Panc1 (cell line): ENCODE measurements around the gene TMEM150A.

Experiments used
- REST ChIP-seq, 2 experiments: IDR thresholded peaks; 2 replicates each; pipeline ENCODE4 v1.6.1; 2011 to 2012; ENCODE audit warnings: low read depth in 2 of 2, control low read depth in 1 of 2, low read length in 1 of 2, mild to moderate bottlenecking in 1 of 2, moderate library complexity in 1 of 2; ENCODE audit not compliant: insufficient read depth in 1 of 2
- TF ChIP-seq, protein P1 (sequence below): fragments of 450-650 bp; IDR thresholded peaks from 2 replicates; pipeline ENCODE4 v1.5.1; 2017; ENCODE audit warnings: mild to moderate bottlenecking

- TF ChIP-seq, protein P1, sequence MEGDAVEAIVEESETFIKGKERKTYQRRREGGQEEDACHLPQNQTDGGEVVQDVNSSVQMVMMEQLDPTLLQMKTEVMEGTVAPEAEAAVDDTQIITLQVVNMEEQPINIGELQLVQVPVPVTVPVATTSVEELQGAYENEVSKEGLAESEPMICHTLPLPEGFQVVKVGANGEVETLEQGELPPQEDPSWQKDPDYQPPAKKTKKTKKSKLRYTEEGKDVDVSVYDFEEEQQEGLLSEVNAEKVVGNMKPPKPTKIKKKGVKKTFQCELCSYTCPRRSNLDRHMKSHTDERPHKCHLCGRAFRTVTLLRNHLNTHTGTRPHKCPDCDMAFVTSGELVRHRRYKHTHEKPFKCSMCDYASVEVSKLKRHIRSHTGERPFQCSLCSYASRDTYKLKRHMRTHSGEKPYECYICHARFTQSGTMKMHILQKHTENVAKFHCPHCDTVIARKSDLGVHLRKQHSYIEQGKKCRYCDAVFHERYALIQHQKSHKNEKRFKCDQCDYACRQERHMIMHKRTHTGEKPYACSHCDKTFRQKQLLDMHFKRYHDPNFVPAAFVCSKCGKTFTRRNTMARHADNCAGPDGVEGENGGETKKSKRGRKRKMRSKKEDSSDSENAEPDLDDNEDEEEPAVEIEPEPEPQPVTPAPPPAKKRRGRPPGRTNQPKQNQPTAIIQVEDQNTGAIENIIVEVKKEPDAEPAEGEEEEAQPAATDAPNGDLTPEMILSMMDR = no peak
- TF ChIP-seq REST (IDR thresholded peaks at IDR 0.05; ENCODE audit: insufficient read depth in 1 of 2, low read depth in 2 of 2, low read length in 1 of 2) = no peak
These were observed 6.5 kb downstream of the TMEM150A start for GRCh38 chr2:85596026-85596333.
